Astrocyte (in vitro differentiated cells and primary cell): ENCODE measurements around the gene F11R. TPM values are rescaled to one million over a fixed set of nuclear protein-coding genes. Genes with fewer than 3 reads are reported as not detected.

Source experiments
- DNase-seq: peaks from one replicate; pipeline ENCODE4 v3.0.0-alpha.2; 2010; ENCODE audit warnings: low read depth
- FAIRE-seq: peaks from 2 replicates; lab custom pipeline; 2011; peaks lifted over from hg19 to GRCh38; lab: Jason Lieb, UNC
- H2AFZ ChIP-seq: 2 replicates; pipeline ENCODE4 v1.6.0; 2012; ENCODE audit warnings: low read depth, low read length, inconsistent platforms
- H3K27ac ChIP-seq: 2 replicates; pipeline ENCODE4 v1.5.1; 2011; ENCODE audit warnings: low read depth, low read length, inconsistent platforms
- H3K27me3 ChIP-seq: 2 replicates; pipeline ENCODE4 v1.6.0; 2011; ENCODE audit warnings: low read length, inconsistent platforms; ENCODE audit not compliant: insufficient read depth
- H3K36me3 ChIP-seq: 2 replicates; pipeline ENCODE4 v1.5.1; 2011; ENCODE audit warnings: low read length, inconsistent platforms; ENCODE audit not compliant: insufficient read depth
- H3K4me1 ChIP-seq: 2 replicates; pipeline ENCODE4 v1.5.1; 2011; ENCODE audit warnings: low read length, inconsistent platforms; ENCODE audit not compliant: insufficient read depth
- H3K4me2 ChIP-seq: 2 replicates; pipeline ENCODE4 v1.6.0; 2012; ENCODE audit warnings: low read length, inconsistent platforms
- H3K4me3 ChIP-seq: 2 replicates; pipeline ENCODE4 v1.5.1; 2011; ENCODE audit warnings: low read depth, mild to moderate bottlenecking, low read length, inconsistent platforms; ENCODE audit not compliant: insufficient read depth
- H3K79me2 ChIP-seq: 2 replicates; pipeline ENCODE4 v1.6.0; 2012; ENCODE audit warnings: mild to moderate bottlenecking, low read length, inconsistent platforms; ENCODE audit not compliant: insufficient read depth
- H3K9ac ChIP-seq: 2 replicates; pipeline ENCODE4 v1.6.0; 2012; ENCODE audit warnings: mild to moderate bottlenecking, low read length, inconsistent platforms
- H3K9me3 ChIP-seq: 2 replicates; pipeline ENCODE4 v1.5.1; 2012; ENCODE audit warnings: low read depth, mild to moderate bottlenecking, low read length, inconsistent platforms; ENCODE audit not compliant: insufficient read depth
- H4K20me1 ChIP-seq: 2 replicates; pipeline ENCODE4 v1.6.0; 2012; ENCODE audit warnings: low read length, inconsistent platforms; ENCODE audit not compliant: insufficient read depth
- H3K27ac Mint-ChIP-seq: one replicate; pipeline ENCODE4 v1.8.0; 2021; ENCODE audit warnings: mild to moderate bottlenecking, mixed read lengths; ENCODE audit not compliant: unreplicated experiment
- H3K27me3 Mint-ChIP-seq: one replicate; pipeline ENCODE4 v1.8.0; 2021; ENCODE audit warnings: low read depth, mixed read lengths; ENCODE audit not compliant: unreplicated experiment
- H3K36me3 Mint-ChIP-seq: one replicate; pipeline ENCODE4 v1.8.0; 2021; ENCODE audit warnings: low read depth, mixed read lengths; ENCODE audit not compliant: unreplicated experiment
- H3K4me1 Mint-ChIP-seq: one replicate; pipeline ENCODE4 v1.8.0; 2021; ENCODE audit warnings: low read depth, mixed read lengths; ENCODE audit not compliant: unreplicated experiment
- H3K4me3 Mint-ChIP-seq: one replicate; pipeline ENCODE4 v1.8.0; 2021; ENCODE audit warnings: mild to moderate bottlenecking, moderate library complexity, mixed read lengths; ENCODE audit not compliant: unreplicated experiment
- H3K9me3 Mint-ChIP-seq: one replicate; pipeline ENCODE4 v1.8.0; 2021; ENCODE audit warnings: mild to moderate bottlenecking, mixed read lengths; ENCODE audit not compliant: unreplicated experiment
- EZH2 ChIP-seq: IDR thresholded peaks from 2 replicates; pipeline ENCODE4 v1.6.1; 2012; ENCODE audit warnings: mild to moderate bottlenecking, low read length, inconsistent platforms; ENCODE audit not compliant: insufficient read depth
- total RNA-seq: library from RNA; stranded (reverse); gene quantifications from 2 replicates; pipeline ENCODE4 v1.2.1, GENCODE V29; 2021
- TF ChIP-seq, protein P1 (sequence below): IDR thresholded peaks from 2 replicates; pipeline ENCODE4 v1.5.1; 2011; ENCODE audit warnings: low read depth, mild to moderate bottlenecking, inconsistent platforms, low read length, moderate library complexity; ENCODE audit not compliant: insufficient read depth

Gene F11R
- total RNA-seq, 1 donor from 2014 or later = 68.6 TPM

DNA sequence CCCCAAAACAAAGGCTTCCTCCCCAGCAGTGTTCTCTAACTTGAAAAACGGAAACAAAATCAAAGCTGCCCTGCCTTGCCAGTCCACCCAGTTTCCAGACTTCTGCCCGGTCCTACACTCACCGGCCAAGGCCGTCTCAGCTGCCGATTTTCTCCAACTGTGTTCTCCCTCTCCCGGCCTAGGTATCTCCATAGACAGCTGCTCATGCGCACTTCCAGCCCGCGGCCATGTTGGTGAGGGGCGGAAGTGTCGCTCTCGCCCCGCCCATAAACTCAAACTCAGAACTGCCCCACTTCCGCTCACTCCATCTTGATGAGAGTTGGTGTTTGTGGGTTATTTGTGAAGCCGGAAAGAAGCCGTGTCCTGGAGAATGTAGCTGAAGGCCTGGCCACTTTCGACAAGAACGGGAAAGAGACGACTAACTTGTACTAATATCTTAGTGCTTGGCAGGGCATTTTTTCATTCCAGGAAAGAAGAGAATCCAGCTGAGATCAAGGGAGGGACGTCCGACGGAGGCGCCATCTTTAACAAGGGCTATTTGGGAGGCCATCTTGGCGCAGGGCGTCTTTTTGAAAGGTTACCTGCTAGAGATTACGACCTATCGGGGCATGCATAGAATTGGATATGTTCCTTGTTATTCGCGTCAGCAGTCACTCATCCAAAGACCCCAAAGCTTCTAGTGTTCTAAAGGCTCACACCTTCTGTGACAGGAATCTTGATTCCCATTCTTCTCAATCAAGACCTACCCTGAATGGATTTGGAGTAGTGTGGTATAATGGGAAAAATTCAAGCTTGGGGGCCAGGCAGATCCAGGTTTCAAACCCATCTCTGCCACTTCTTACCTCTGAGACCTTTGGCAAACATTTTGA is 25.0 kb upstream of the F11R start, which contains the start of gene USF1:
TSS of gene USF1 (minus strand) at position 242 of the 869 bp plus-strand sequence. CDS start 2,702 bp downstream, outside the sequence.
- peak within 1 kb of the TSS; percentile 98 for H3K4me3 Mint-ChIP-seq
- Histone ChIP-seq H2AFZ (peak within 1 kb of the TSS; percentile 97), H3K4me2 (peak within 1 kb of the TSS; percentile 98), H3K4me3 (peak within 1 kb of the TSS; percentile 85), H3K9ac (peak within 1 kb of the TSS; percentile 92), H3K27me3 (no peaks in the 10 kb centered on the region), H3K79me2 (peaks cover 27% of the 10 kb centered on the region), H3K36me3 (peaks cover 4% of the 10 kb centered on the region), H3K4me1 (peaks cover 12% of the 10 kb centered on the region), H4K20me1 (peaks cover 15% of the 10 kb centered on the region), H3K9me3 (peaks cover 6% of the 10 kb centered on the region), H3K27ac (peak within 1 kb of the TSS; percentile 97)
- H3K4me1 Mint-ChIP-seq = peaks cover 17% of the 10 kb centered on the region
- no peak for TF ChIP-seq EZH2
- H3K27me3 Mint-ChIP-seq = no peaks in the 10 kb centered on the region
- H3K9me3 Mint-ChIP-seq = peaks cover 23% of the 10 kb centered on the region
- H3K36me3 Mint-ChIP-seq = peaks cover 17% of the 10 kb centered on the region
- DNase-seq = peak; percentile 89
- FAIRE-seq = peak; percentile 85
- peak within 1 kb of the TSS; percentile 100 for H3K27ac Mint-ChIP-seq

DNA sequence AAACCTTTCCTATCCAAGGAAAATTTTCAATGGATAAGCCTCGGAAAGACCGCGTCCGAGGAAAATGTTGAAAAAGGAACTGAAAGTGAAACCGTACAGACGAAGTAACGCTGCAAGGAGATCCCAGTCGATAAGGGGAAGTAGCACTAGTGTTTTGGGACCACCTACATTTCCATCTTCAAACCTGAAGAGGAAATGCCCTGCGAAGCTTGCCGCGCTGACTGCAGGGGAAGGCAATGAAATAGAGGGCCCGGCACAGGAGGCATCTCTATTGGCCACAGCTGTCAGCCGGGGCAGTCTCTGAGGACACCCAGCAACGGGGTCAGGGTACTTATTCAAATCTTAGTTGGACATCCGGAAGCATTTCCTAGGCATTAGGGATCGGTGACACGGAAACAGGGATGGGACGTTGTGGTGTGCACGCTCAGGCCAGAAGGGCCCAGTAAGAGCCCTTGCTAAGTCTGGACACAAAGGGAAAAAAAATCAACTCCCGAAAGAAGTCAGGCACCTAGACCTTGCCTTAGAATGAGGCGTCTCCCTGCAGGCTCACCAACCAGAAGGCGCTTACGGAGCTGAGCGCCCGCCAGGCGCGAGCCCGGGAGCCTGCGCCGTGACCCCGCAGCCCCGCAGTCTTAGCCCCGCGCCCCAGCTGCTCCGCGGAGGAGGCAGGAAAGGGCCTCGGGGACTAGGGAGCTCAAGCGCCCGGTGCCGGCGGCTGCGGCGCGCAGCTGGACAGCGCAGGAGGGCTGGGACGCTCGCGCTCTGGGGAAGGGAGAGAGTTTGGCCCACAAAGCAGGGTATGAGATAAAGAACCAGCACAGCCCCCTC is 24.2 kb upstream of the F11R start:
- Histone ChIP-seq H3K4me1 (peaks cover 12% of the 10 kb centered on the region), H3K4me2 (peak overlapping the region; percentile 98), H3K79me2 (peaks cover 27% of the 10 kb centered on the region), H3K36me3 (peaks cover 11% of the 10 kb centered on the region), H3K9ac (peak overlapping the region; percentile 92), H4K20me1 (peaks cover 15% of the 10 kb centered on the region), H2AFZ (peak overlapping the region; percentile 97), H3K27me3 (no peaks in the 10 kb centered on the region), H3K4me3 (peak overlapping the region; percentile 85), H3K9me3 (peaks cover 6% of the 10 kb centered on the region), H3K27ac (peak overlapping the region; percentile 97)
- Mint-ChIP-seq H3K4me1 (peaks cover 17% of the 10 kb centered on the region), H3K9me3 (peaks cover 20% of the 10 kb centered on the region), H3K27me3 (no peaks in the 10 kb centered on the region), H3K4me3 (peak overlapping the region; percentile 98), H3K36me3 (peaks cover 21% of the 10 kb centered on the region), H3K27ac (peak overlapping the region; percentile 100)
- FAIRE-seq = no peak
- no peak for TF ChIP-seq EZH2
- TF ChIP-seq, protein P1, sequence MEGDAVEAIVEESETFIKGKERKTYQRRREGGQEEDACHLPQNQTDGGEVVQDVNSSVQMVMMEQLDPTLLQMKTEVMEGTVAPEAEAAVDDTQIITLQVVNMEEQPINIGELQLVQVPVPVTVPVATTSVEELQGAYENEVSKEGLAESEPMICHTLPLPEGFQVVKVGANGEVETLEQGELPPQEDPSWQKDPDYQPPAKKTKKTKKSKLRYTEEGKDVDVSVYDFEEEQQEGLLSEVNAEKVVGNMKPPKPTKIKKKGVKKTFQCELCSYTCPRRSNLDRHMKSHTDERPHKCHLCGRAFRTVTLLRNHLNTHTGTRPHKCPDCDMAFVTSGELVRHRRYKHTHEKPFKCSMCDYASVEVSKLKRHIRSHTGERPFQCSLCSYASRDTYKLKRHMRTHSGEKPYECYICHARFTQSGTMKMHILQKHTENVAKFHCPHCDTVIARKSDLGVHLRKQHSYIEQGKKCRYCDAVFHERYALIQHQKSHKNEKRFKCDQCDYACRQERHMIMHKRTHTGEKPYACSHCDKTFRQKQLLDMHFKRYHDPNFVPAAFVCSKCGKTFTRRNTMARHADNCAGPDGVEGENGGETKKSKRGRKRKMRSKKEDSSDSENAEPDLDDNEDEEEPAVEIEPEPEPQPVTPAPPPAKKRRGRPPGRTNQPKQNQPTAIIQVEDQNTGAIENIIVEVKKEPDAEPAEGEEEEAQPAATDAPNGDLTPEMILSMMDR = no peak
- peak; percentile 53 for DNase-seq

DNA sequence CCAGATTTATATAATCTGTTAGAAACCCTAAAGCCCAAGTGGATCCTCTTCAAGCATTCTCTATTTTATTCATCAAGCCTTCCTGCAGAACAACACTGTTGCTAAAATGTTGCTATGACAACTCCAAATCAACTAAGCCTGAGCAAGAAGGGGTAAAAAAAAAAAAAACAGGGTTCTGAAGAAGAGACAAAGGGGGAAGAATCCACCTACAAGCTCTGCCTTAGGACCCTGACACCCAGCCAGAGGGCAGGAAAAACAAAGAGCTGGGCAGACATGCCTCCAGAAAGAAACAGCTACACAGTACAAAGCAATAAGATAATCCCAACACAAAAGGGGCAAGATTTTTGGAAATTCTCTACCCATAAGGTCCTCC is 23.6 kb upstream of the F11R start:
- Histone ChIP-seq H3K4me2 (peak overlapping the region; percentile 98), H4K20me1 (peaks cover 15% of the 10 kb centered on the region), H3K36me3 (peaks cover 17% of the 10 kb centered on the region), H3K4me3 (peak overlapping the region; percentile 85), H3K9me3 (peaks cover 6% of the 10 kb centered on the region), H3K9ac (peak overlapping the region; percentile 92), H3K27me3 (no peaks in the 10 kb centered on the region), H3K79me2 (peaks cover 27% of the 10 kb centered on the region), H3K27ac (peak overlapping the region; percentile 97), H3K4me1 (peaks cover 12% of the 10 kb centered on the region), H2AFZ (peak overlapping the region; percentile 97)
- Mint-ChIP-seq H3K36me3 (peaks cover 25% of the 10 kb centered on the region), H3K27ac (peak overlapping the region; percentile 99), H3K9me3 (peaks cover 16% of the 10 kb centered on the region), H3K4me3 (peak overlapping the region; percentile 98), H3K4me1 (peaks cover 17% of the 10 kb centered on the region), H3K27me3 (no peaks in the 10 kb centered on the region)
- FAIRE-seq (no peak), DNase-seq (no peak)
- TF ChIP-seq, protein P1 = no peak
- no peak for TF ChIP-seq EZH2
